Muscle of arm (tissue), 14 donors: ENCODE data around the gene PCBP2. TPM values are rescaled to one million over a fixed set of nuclear protein-coding genes. Genes with fewer than 3 reads are reported as not detected.
"Not testable (repeated sequence)": the region's sequence is repeated elsewhere in the genome, so short reads cannot be mapped to it uniquely, and the experiment has no call there.

Source experiments
- DNase-seq: peaks from one replicate; pipeline ENCODE4 v3.0.0-alpha.2; 2013
- long read RNA-seq, 11 donors: transcript quantifications; one replicate each; lab custom pipeline, GENCODE V29; 2026
- polyA plus RNA-seq, 12 donors: library from polyadenylated mRNA; unstranded; fragments of 120-200 nt; gene quantifications; one replicate each; pipeline ENCODE4 v1.2.1, GENCODE V29; 2013; ENCODE audit not compliant: insufficient read length in 12 of 12

Gene PCBP2
- 100 to 1,000 TPM; 459 to 676 (median 588) TPM for polyA plus RNA-seq
- long read RNA-seq, donor 1, transcript PCBP2-207 (15 exons, 1,457 nt), result minor isoform, 10 of 656 reads
- long read RNA-seq, donor 1, transcript PCBP2-201 (14 exons, 1,730 nt), result minor isoform, 6 of 656 reads
- long read RNA-seq, donor 1, transcript PCBP2-209 (3 exons, 1,696 nt), result major isoform, 22 of 656 reads
- long read RNA-seq, donor 1, partial matches to known transcripts, result 590 of 656 reads
- long read RNA-seq, donor 1, other reads (novel, unspliced or antisense), result 12 of 656 reads
- long read RNA-seq, donor 2, transcript PCBP2-209 (3 exons, 1,696 nt), result major isoform, 12 of 57 reads
- long read RNA-seq, donor 2, transcript PCBP2-207 (15 exons, 1,457 nt), result minor isoform, 8 of 57 reads
- long read RNA-seq, donor 2, partial matches to known transcripts, result 10 of 57 reads
- long read RNA-seq, donor 2, other reads (novel, unspliced or antisense), result 13 of 57 reads
- long read RNA-seq, donor 3, transcript PCBP2-209 (3 exons, 1,696 nt), result major isoform, 7 of 34 reads
- long read RNA-seq, donor 3, partial matches to known transcripts, result 11 of 34 reads
- long read RNA-seq, donor 3, other reads (novel, unspliced or antisense), result 6 of 34 reads
- long read RNA-seq, donor 4, partial matches to known transcripts, result 5 of 19 reads
- long read RNA-seq, donor 4, other reads (novel, unspliced or antisense), result 0 of 19 reads
- long read RNA-seq, donor 5, result 0 reads
- long read RNA-seq, donor 6, partial matches to known transcripts, result 11 of 30 reads
- long read RNA-seq, donor 6, other reads (novel, unspliced or antisense), result 5 of 30 reads
- long read RNA-seq, donor 7, transcript PCBP2-209 (3 exons, 1,696 nt), result major isoform, 7 of 25 reads
- long read RNA-seq, donor 7, partial matches to known transcripts, result 0 of 25 reads
- long read RNA-seq, donor 7, other reads (novel, unspliced or antisense), result 10 of 25 reads
- long read RNA-seq, donor 8, transcript PCBP2-203 (13 exons, 3,026 nt), result minor isoform, 5 of 424 reads
- long read RNA-seq, donor 8, transcript PCBP2-207 (15 exons, 1,457 nt), result minor isoform, 7 of 424 reads
- long read RNA-seq, donor 8, transcript PCBP2-209 (3 exons, 1,696 nt), result major isoform, 10 of 424 reads
- long read RNA-seq, donor 8, transcript PCBP2-201 (14 exons, 1,730 nt), result minor isoform, 7 of 424 reads
- long read RNA-seq, donor 8, partial matches to known transcripts, result 368 of 424 reads
- long read RNA-seq, donor 8, other reads (novel, unspliced or antisense), result 19 of 424 reads
- long read RNA-seq, donor 9, transcript PCBP2-209 (3 exons, 1,696 nt), result major isoform, 6 of 63 reads
- long read RNA-seq, donor 9, partial matches to known transcripts, result 35 of 63 reads
- long read RNA-seq, donor 9, other reads (novel, unspliced or antisense), result 5 of 63 reads
- long read RNA-seq, donor 10, transcript PCBP2-209 (3 exons, 1,696 nt), result major isoform, 5 of 55 reads
- long read RNA-seq, donor 10, transcript PCBP2-201 (14 exons, 1,730 nt), result major isoform, 5 of 55 reads
- long read RNA-seq, donor 10, partial matches to known transcripts, result 14 of 55 reads
- long read RNA-seq, donor 10, other reads (novel, unspliced or antisense), result 20 of 55 reads
- long read RNA-seq, donor 11, transcript PCBP2-207 (15 exons, 1,457 nt), result minor isoform, 6 of 262 reads
- long read RNA-seq, donor 11, transcript PCBP2-209 (3 exons, 1,696 nt), result major isoform, 8 of 262 reads
- long read RNA-seq, donor 11, partial matches to known transcripts, result 212 of 262 reads
- long read RNA-seq, donor 11, other reads (novel, unspliced or antisense), result 22 of 262 reads

- peak; percentile 98 for DNase-seq
Observed at GRCh38 chr12:53451661-53452158, at the start of gene PCBP2. TSS of gene PCBP2 (plus strand) at chr12:53452102. CDS start at chr12:53454801, 2,699 bp downstream.

GRCh38 chr12:53402351-53402750, 49.6 kb upstream of the PCBP2 start:
- DNase-seq, result not testable (repeated sequence)

- DNase-seq, result no peak
Observed at GRCh38 chr12:53402871-53403270, 49.0 kb upstream of the PCBP2 start.

GRCh38 chr12:53410951-53411350, 41.0 kb upstream of the PCBP2 start:
- DNase-seq, result no peak

- no peak for DNase-seq
Observed at GRCh38 chr12:53413485-53414204, 38.3 kb upstream of the PCBP2 start.

GRCh38 chr12:53414756-53415417, 37.0 kb upstream of the PCBP2 start:
- no peak for DNase-seq

GRCh38 chr12:53415752-53416389, 36.0 kb upstream of the PCBP2 start:
- not testable (repeated sequence) for DNase-seq

GRCh38 chr12:53417291-53417816, 34.5 kb upstream of the PCBP2 start:
- not testable (repeated sequence) for DNase-seq

- no peak for DNase-seq
Observed at GRCh38 chr12:53418221-53418620, 33.7 kb upstream of the PCBP2 start.

GRCh38 chr12:53419756-53420155, 32.1 kb upstream of the PCBP2 start:
- no peak for DNase-seq

GRCh38 chr12:53422247-53422646, 29.7 kb upstream of the PCBP2 start:
- not testable (repeated sequence) for DNase-seq

- DNase-seq, result no peak
Observed at GRCh38 chr12:53423597-53423996, 28.3 kb upstream of the PCBP2 start, which contains the start of gene AMHR2. TSS of gene AMHR2 (plus strand) at chr12:53423855. CDS start at chr12:53423935, 80 bp downstream.

- DNase-seq, result no peak
Observed at GRCh38 chr12:53424626-53425514, 27.0 kb upstream of the PCBP2 start.

- no peak for DNase-seq
Observed at GRCh38 chr12:53425515-53426150, 26.3 kb upstream of the PCBP2 start.

GRCh38 chr12:53427905-53428594, 23.9 kb upstream of the PCBP2 start:
- DNase-seq, result no peak

- no peak for DNase-seq
Observed at GRCh38 chr12:53428741-53429140, 23.2 kb upstream of the PCBP2 start.
